HEK293 (cell line): ENCODE results near the gene OR10G3.
"Not testable (repeated sequence)": the region's sequence is repeated elsewhere in the genome, so short reads cannot be mapped to it uniquely, and the experiment has no call there.

Experiments used
- CTCF ChIA-PET: fragments of 350-600 bp; formaldehyde crosslinking; extraction: SDS; loops from one replicate; lab custom pipeline; 2021; ENCODE audit warnings: antibody characterized with exemption; lab: Yijun Ruan, JAX
- POLR2A ChIA-PET: fragments of 300-600 bp; formaldehyde crosslinking; extraction: SDS; loops from one replicate; lab custom pipeline; 2020; ENCODE audit warnings: antibody characterized with exemption, inconsistent platforms; lab: Yijun Ruan, JAX
- H3K27ac ChIP-seq: fragments of 200-500 bp; sonication (Bioruptor generic); 2 replicates; pipeline ENCODE4 v1.5.1; 2014; ENCODE audit warnings: low read depth, low read length, control low read depth, inconsistent platforms; ENCODE audit errors: extremely low read depth
- H3K36me3 ChIP-seq, 2 experiments: fragments of 200-500 bp in 1 of 2; sonication (Bioruptor generic) in 1 of 2; 1 replicate in 1 of 2; 2 replicates in 1 of 2; pipeline ENCODE4 v1.5.1; 2014 to 2017; ENCODE audit warnings: inconsistent platforms in 2 of 2, low read length in 2 of 2; ENCODE audit not compliant: control insufficient read depth in 2 of 2, insufficient read depth in 1 of 2
- H3K4me1 ChIP-seq: fragments of 200-500 bp; sonication (Bioruptor generic); 2 replicates; pipeline ENCODE4 v1.5.1; 2014; ENCODE audit warnings: mild to moderate bottlenecking, low read length, inconsistent platforms; ENCODE audit not compliant: control insufficient read depth, insufficient read depth
- H3K4me3 ChIP-seq: 2 replicates; pipeline ENCODE4 v1.5.1; 2011; ENCODE audit warnings: low read depth, mild to moderate bottlenecking, control low read depth, low read length, moderate library complexity
- H3K9me3 ChIP-seq: fragments of 200-500 bp; sonication (Bioruptor generic); 2 replicates; pipeline ENCODE4 v1.5.1; 2014; ENCODE audit warnings: low read depth, low read length, inconsistent platforms; ENCODE audit not compliant: control insufficient read depth, insufficient read depth
- EGR2 ChIP-seq: fragments of 450-650 bp; formaldehyde crosslinking; IDR thresholded peaks from 2 replicates; pipeline ENCODE4 v1.5.1; 2016; ENCODE audit warnings: low read depth, missing biosample characterization, missing genetic modification characterization
- IKZF3 ChIP-seq: fragments of 450-650 bp; IDR thresholded peaks from 2 replicates; pipeline ENCODE4 v1.5.0; 2018; ENCODE audit warnings: missing biosample characterization, mild to moderate bottlenecking, missing genetic modification characterization, moderate library complexity
- MEIS1 ChIP-seq: sonication (generic); formaldehyde crosslinking; IDR thresholded peaks from 2 replicates; pipeline ENCODE4 v1.8.1; 2022; ENCODE audit warnings: missing genetic modification reagents, mild to moderate bottlenecking, borderline replicate concordance
- MYNN ChIP-seq: fragments of 450-650 bp; formaldehyde crosslinking; IDR thresholded peaks from 2 replicates; pipeline ENCODE4 v1.5.1; 2016; ENCODE audit warnings: missing biosample characterization, missing genetic modification characterization, borderline replicate concordance
- OVOL3 ChIP-seq: fragments of 450-650 bp; formaldehyde crosslinking; IDR thresholded peaks from 2 replicates; pipeline ENCODE4 v1.5.1; 2016; ENCODE audit warnings: missing biosample characterization, missing genetic modification characterization
- ZBTB20 ChIP-seq: fragments of 450-650 bp; formaldehyde crosslinking; IDR thresholded peaks from 2 replicates; pipeline ENCODE4 v1.5.1; 2016; ENCODE audit warnings: missing biosample characterization, missing genetic modification characterization
- ZBTB8A ChIP-seq: fragments of 450-650 bp; formaldehyde crosslinking; IDR thresholded peaks from 2 replicates; pipeline ENCODE4 v1.5.1; 2016; ENCODE audit warnings: missing biosample characterization, missing genetic modification characterization
- ZFP37 ChIP-seq: fragments of 450-650 bp; formaldehyde crosslinking; IDR thresholded peaks from 2 replicates; pipeline ENCODE4 v1.5.1; 2016; ENCODE audit warnings: missing biosample characterization, missing genetic modification characterization
- ZNF121 ChIP-seq: fragments of 450-650 bp; formaldehyde crosslinking; IDR thresholded peaks from 2 replicates; pipeline ENCODE4 v1.5.1; 2016; ENCODE audit warnings: missing biosample characterization, missing genetic modification characterization
- ZNF2 ChIP-seq: fragments of 450-650 bp; formaldehyde crosslinking; IDR thresholded peaks from 2 replicates; pipeline ENCODE4 v1.5.1; 2016; ENCODE audit warnings: missing biosample characterization, missing genetic modification characterization
- ZNF202 ChIP-seq: fragments of 450-650 bp; formaldehyde crosslinking; IDR thresholded peaks from 2 replicates; pipeline ENCODE4 v1.5.1; 2016; ENCODE audit warnings: missing biosample characterization, missing genetic modification characterization, borderline replicate concordance
- ZNF426 ChIP-seq: fragments of 450-650 bp; formaldehyde crosslinking; IDR thresholded peaks from 2 replicates; pipeline ENCODE4 v1.5.1; 2017; ENCODE audit warnings: missing biosample characterization, missing genetic modification characterization, mild to moderate bottlenecking, inconsistent platforms, moderate library complexity
- ZNF571 ChIP-seq: fragments of 450-650 bp; formaldehyde crosslinking; IDR thresholded peaks from 2 replicates; pipeline ENCODE4 v1.5.0; 2017; ENCODE audit warnings: missing biosample characterization, missing genetic modification characterization
- ZNF747 ChIP-seq: fragments of 450-650 bp; formaldehyde crosslinking; IDR thresholded peaks from 2 replicates; pipeline ENCODE4 v1.5.1; 2016; ENCODE audit warnings: missing biosample characterization, missing genetic modification characterization
- ZNF843 ChIP-seq: fragments of 450-650 bp; formaldehyde crosslinking; IDR thresholded peaks from 2 replicates; pipeline ENCODE4 v1.5.1; 2016; ENCODE audit warnings: missing biosample characterization, missing genetic modification characterization
- ZSCAN23 ChIP-seq: fragments of 450-650 bp; formaldehyde crosslinking; IDR thresholded peaks from 2 replicates; pipeline ENCODE4 v1.5.1; 2016; ENCODE audit warnings: missing biosample characterization, missing genetic modification characterization
- TF ChIP-seq, protein P1 (sequence below): fragments of 450-650 bp; formaldehyde crosslinking; IDR thresholded peaks from 2 replicates; pipeline ENCODE4 v1.5.1; 2016; ENCODE audit warnings: missing biosample characterization, missing genetic modification characterization
- TF ChIP-seq, protein P2 (sequence below): sonication (generic); formaldehyde crosslinking; IDR thresholded peaks from 2 replicates; pipeline ENCODE4 v1.8.1; 2022; ENCODE audit warnings: mild to moderate bottlenecking, moderate library complexity, missing genetic modification reagents
- TF ChIP-seq, protein P3 (sequence below): fragments of 450-650 bp; formaldehyde crosslinking; IDR thresholded peaks from 2 replicates; pipeline ENCODE4 v1.5.0; 2017; ENCODE audit warnings: missing biosample characterization, missing genetic modification characterization, borderline replicate concordance

Gene OR10G3

DNA sequence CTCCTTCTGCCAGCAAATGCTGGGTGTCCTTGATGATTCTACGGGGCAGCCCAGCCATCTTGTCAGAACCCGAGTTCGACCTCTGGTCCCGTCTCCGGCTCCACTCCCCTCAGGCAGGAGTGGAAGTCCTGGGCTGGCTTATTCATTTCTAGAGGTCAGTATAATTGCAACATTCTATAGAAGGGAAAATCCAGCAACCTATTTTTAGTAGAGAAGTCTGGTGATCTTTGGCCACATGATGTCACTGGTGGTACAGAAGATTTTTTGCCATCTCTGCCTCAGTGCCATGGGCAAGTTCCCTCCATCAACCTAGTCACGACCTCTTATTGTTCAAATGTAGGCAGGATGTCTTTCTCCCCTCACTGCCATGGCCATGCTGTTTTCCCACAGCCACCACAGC lies 32.4 kb upstream of the OR10G3 start:
- ChIA-PET CTCF (no interaction called here), POLR2A (no interaction called here)
- Histone ChIP-seq H3K36me3 (no peaks in the 10 kb centered on the region), H3K9me3 (no peaks in the 10 kb centered on the region), H3K4me1 (no peaks in the 10 kb centered on the region), H3K27ac (no peak overlapping the region), H3K4me3 (no peak overlapping the region)
- TF ChIP-seq ZNF426 (tag by site-specific recombination) (no peak), ZFP37 (no peak), MYNN (tag by site-specific recombination) (no peak), MEIS1 (CRISPR knock-in tag) (no peak), ZNF121 (tag by site-specific recombination) (no peak), EGR2 (tag by site-specific recombination) (no peak), ZBTB8A (no peak), ZBTB20 (tag by site-specific recombination) (no peak), ZNF202 (tag by site-specific recombination) (no peak)
- TF ChIP-seq, protein P1, sequence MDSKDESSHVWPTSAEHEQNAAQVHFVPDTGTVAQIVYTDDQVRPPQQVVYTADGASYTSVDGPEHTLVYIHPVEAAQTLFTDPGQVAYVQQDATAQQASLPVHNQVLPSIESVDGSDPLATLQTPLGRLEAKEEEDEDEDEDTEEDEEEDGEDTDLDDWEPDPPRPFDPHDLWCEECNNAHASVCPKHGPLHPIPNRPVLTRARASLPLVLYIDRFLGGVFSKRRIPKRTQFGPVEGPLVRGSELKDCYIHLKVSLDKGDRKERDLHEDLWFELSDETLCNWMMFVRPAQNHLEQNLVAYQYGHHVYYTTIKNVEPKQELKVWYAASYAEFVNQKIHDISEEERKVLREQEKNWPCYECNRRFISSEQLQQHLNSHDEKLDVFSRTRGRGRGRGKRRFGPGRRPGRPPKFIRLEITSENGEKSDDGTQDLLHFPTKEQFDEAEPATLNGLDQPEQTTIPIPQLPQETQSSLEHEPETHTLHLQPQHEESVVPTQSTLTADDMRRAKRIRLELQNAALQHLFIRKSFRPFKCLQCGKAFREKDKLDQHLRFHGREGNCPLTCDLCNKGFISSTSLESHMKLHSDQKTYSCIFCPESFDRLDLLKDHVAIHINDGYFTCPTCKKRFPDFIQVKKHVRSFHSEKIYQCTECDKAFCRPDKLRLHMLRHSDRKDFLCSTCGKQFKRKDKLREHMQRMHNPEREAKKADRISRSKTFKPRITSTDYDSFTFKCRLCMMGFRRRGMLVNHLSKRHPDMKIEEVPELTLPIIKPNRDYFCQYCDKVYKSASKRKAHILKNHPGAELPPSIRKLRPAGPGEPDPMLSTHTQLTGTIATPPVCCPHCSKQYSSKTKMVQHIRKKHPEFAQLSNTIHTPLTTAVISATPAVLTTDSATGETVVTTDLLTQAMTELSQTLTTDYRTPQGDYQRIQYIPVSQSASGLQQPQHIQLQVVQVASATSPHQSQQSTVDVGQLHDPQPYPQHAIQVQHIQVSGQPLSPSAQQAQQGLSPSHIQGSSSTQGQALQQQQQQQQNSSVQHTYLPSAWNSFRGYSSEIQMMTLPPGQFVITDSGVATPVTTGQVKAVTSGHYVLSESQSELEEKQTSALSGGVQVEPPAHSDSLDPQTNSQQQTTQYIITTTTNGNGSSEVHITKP, result no peak

DNA sequence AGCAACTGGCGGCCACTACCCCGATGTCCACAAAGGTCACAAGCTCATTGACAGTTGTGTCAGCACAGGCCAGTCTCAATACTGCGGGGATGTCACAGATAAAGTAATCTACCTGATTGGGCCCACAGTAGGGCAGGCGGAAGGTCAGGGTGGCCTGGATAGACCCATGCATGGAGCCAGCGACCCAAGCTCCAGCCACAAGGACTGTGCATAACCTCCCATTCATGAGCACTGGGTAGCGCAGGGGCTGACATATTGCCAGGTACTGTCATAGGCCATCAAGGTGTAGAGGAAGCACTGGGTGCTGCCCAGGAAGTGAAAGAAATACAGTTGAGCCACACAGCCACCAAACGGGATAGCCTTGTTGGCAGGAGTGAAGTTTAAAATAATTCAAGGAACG lies 22.3 kb upstream of the OR10G3 start:
- H3K4me3 ChIP-seq, H3K9me3 ChIP-seq, CTCF ChIA-PET, H3K4me1 ChIP-seq, H3K36me3 ChIP-seq, POLR2A ChIA-PET, H3K27ac ChIP-seq: not testable (repeated sequence)

DNA sequence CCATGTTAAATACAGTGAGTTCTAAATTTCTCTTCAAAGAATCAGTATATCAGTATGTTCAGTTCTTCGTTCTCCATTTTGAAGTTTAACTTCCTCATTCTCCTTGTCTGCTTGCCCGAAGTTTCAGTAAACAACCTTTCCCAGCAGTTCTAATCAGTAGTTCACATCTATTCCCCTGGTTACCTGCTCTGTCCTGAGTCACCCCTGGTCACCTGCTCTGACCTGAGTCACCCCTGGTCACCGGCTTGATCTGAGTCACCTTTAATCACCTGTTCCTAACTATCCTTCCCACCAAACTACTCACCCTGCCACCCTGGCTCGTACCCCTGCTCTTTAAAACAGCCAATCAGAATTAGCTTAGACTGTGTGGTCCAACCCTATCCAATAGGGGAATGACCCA lies 9.4 kb upstream of the OR10G3 start:
- Histone ChIP-seq H3K27ac (no peak overlapping the region), H3K9me3 (no peaks in the 10 kb centered on the region), H3K4me3 (no peak overlapping the region), H3K36me3 (no peaks in the 10 kb centered on the region), H3K4me1 (no peaks in the 10 kb centered on the region)
- TF ChIP-seq, protein P2, sequence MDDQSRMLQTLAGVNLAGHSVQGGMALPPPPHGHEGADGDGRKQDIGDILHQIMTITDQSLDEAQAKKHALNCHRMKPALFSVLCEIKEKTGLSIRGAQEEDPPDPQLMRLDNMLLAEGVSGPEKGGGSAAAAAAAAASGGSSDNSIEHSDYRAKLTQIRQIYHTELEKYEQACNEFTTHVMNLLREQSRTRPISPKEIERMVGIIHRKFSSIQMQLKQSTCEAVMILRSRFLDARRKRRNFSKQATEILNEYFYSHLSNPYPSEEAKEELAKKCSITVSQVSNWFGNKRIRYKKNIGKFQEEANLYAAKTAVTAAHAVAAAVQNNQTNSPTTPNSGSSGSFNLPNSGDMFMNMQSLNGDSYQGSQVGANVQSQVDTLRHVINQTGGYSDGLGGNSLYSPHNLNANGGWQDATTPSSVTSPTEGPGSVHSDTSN (CRISPR knock-in tag), result no peak
- no peak for TF ChIP-seq ZNF2 (tag by site-specific recombination)
- no peak for TF ChIP-seq ZNF571
- TF ChIP-seq OVOL3 (tag by site-specific recombination), result no peak
- TF ChIP-seq ZSCAN23, result no peak
- TF ChIP-seq ZNF843 (tag by site-specific recombination), result no peak
- TF ChIP-seq ZNF747, result no peak
- TF ChIP-seq, protein P3, sequence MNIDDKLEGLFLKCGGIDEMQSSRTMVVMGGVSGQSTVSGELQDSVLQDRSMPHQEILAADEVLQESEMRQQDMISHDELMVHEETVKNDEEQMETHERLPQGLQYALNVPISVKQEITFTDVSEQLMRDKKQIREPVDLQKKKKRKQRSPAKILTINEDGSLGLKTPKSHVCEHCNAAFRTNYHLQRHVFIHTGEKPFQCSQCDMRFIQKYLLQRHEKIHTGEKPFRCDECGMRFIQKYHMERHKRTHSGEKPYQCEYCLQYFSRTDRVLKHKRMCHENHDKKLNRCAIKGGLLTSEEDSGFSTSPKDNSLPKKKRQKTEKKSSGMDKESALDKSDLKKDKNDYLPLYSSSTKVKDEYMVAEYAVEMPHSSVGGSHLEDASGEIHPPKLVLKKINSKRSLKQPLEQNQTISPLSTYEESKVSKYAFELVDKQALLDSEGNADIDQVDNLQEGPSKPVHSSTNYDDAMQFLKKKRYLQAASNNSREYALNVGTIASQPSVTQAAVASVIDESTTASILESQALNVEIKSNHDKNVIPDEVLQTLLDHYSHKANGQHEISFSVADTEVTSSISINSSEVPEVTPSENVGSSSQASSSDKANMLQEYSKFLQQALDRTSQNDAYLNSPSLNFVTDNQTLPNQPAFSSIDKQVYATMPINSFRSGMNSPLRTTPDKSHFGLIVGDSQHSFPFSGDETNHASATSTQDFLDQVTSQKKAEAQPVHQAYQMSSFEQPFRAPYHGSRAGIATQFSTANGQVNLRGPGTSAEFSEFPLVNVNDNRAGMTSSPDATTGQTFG, result no peak
- no peak for TF ChIP-seq IKZF3 (tag by site-specific recombination)
- POLR2A ChIA-PET, result no interaction called here
- CTCF ChIA-PET, result interaction anchor here (0.6 kb wide), 1 partner anchor 51 kb away, joined by 4 read pairs; no protein-coding TSS in a partner anchor
